BJ (cell line): ENCODE results near the gene SH2D3A. TPM values are rescaled to one million over a fixed set of nuclear protein-coding genes. Genes with fewer than 3 reads are reported as not detected.

ENCODE experiments used
- CTCF ChIA-PET: fragments of 350-600 bp; formaldehyde crosslinking; extraction: SDS; loops from one replicate; lab custom pipeline; 2021; ENCODE audit warnings: antibody characterized with exemption, inconsistent platforms; lab: Yijun Ruan, JAX
- POLR2A ChIA-PET: fragments of 300-600 bp; sonication (Branson Sonifier 250); formaldehyde crosslinking; extraction: SDS; loops from one replicate; lab custom pipeline; 2021; ENCODE audit warnings: antibody characterized with exemption; lab: Charles Lee
- DNase-seq: peaks from one replicate; pipeline ENCODE4 v3.0.0-alpha.2; 2011; ENCODE audit warnings: low read depth
- H3K27me3 ChIP-seq: 2 replicates; pipeline ENCODE4 v1.6.0; 2011; ENCODE audit warnings: low read length; ENCODE audit not compliant: control insufficient read depth, insufficient read depth
- H3K36me3 ChIP-seq: 2 replicates; pipeline ENCODE4 v1.5.1; 2011; ENCODE audit warnings: low read length; ENCODE audit not compliant: control insufficient read depth, insufficient read depth
- H3K4me3 ChIP-seq: 2 replicates; pipeline ENCODE4 v1.5.1; 2011; ENCODE audit warnings: low read depth, mild to moderate bottlenecking, control low read depth, low read length
- CTCF ChIP-seq: IDR thresholded peaks from 2 replicates; pipeline ENCODE4 v1.5.1; 2011; ENCODE audit warnings: low read depth, mild to moderate bottlenecking, control low read depth, inconsistent platforms, low read length, moderate library complexity; ENCODE audit not compliant: insufficient read depth
- polyA plus RNA-seq: library from polyadenylated mRNA; depleted of rRNA; stranded (reverse); fragments of >200 nt; gene quantifications from 2 replicates; pipeline ENCODE4 v1.2.3, GENCODE V29; 2011

Gene SH2D3A
- polyA plus RNA-seq, 1 experiment: 0.07 TPM

DNA sequence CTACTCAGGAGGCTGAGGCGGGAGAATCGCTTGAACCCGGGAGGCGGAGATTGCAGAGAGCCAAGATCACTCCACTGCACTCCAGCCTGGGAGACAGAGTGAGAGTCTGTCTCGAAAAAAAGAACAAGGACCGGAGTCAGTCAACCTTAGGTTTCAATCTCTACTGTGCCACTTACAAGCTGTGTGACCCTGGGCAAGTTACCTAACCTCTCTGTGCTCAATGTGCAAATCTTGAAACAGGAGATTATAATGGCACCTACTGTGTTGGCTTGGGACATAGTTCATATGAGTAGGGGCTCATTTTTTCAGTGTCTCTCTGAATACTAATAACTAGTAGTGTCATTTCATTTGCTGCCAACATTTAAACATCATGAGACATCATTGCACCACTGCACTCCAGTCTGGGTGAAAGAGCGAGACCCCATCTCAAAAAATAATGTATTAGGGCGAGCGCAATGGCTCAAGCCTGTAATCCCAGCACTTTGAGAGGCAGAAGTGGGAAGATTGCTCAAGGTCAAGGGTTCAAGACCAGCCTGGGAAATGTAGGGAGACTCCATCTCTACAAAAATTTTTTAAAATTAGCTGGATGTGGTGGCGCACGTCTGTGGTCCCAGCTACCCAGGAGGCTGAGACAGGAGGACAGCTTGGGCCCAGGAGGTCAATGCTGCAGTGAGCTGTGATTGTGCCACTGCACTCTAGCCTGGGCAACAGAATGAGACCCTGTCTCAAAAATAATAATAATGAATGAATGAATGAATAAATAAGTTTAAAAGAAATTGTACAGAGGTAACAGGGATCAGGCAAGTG lies 52.3 kb downstream of the SH2D3A start:
- no peaks in the 10 kb centered on the region for H3K36me3 ChIP-seq
- TF ChIP-seq CTCF: no peak
- peaks cover 2% of the 10 kb centered on the region; the same call in 1 of the 2 replicates for H3K27me3 ChIP-seq
- no peak overlapping the region for H3K4me3 ChIP-seq
- no peak for DNase-seq
- CTCF ChIA-PET: no interaction called here
- POLR2A ChIA-PET: no interaction called here

DNA sequence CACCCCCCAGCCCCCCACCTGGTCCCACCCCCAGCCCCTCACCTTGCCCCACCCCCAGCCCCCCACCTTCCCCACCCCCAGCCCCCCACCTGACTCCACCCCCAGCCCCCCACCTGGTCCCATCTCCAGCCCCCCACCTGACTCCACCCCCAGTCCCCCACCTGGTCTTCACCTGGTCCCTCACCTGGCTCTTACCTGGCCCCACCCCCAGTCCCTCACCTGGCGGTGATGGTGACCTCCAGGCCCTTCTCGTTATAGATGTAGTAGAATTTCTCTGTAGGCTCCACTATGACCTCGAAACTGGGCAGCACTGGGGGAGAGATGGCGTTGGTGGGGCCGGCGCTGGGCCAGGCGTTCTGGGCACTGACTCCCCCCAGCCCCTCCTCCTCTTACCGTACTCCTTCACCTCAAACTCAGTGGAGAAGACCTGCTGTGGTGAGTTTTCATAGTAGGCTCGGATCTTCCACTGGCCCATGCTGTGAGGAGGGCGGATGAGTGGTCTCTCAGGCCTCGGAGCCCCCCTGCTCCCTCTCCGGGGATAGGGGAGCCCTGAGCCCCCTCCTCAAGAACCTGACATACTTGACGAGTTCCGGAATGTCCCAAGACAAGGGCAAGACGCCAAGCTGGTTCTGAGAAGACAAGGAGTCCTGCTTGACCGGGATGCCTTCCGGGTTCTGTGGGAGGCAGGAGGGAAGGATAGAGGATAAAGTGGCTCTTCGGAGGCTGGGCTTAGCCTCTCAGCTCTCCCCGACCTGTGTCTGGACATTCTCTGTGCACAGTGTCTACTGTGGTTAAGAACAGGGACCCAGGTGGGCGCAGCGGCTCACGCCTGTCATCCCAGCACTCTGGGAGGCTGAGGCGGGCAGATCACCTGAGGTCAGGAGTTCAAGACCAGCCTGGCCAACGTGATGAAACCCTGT lies 53.2 kb downstream of the SH2D3A start:
- Histone ChIP-seq H3K4me3 (no peak overlapping the region), H3K27me3 (peaks cover 2% of the 10 kb centered on the region; the same call in 1 of the 2 replicates), H3K36me3 (no peaks in the 10 kb centered on the region)
- TF ChIP-seq CTCF: no peak
- ChIA-PET CTCF (no interaction called here), POLR2A (no interaction called here)
- no peak for DNase-seq

DNA sequence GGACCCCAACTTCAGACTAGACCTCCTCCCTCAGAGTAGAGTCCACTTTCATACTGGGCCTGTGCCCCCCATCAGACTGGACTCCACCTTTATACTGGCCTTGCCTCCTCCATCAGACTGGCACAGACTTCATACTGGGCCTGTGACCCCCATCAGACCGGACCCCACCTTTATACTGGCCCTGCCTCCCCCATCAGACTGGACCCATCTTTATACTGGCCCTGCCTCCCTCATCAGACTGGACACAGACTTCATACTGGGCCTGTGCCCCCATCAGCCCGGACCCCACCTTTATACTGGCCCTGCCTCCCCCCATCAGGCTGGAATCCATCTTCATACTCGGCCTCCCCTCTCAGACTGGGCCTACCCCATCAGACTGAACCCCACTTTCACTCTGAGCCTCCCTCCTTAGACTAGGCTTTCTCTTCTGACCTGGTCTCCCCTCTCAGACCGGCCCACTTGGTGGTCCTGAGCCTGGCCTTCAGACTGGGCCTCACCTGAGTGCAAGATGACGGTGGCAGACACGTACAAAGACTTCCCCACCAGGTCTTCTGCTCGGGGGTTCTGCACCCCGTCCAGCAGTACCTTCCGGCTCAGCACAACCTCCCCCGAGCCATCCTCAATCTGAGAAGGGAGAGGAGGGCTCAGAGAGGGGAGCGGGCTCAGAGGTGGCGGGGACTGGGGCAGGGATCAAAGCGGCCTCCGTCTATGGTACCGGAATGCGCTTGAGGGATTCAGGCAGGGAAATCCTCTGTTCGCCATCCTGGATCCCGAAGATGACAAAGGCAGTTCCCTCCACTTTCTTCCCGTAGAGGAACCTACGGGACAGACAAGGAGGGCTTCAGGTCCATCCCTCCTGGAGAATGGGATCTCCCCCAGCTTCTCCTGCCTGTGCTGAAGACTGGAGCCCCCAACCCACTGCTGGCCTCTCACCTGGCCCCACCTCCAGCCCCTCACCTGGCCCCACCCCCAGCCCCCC lies 54.3 kb downstream of the SH2D3A start:
- DNase-seq: no peak
- no peak for TF ChIP-seq CTCF
- POLR2A ChIA-PET: no interaction called here
- CTCF ChIA-PET: no interaction called here
- Histone ChIP-seq H3K36me3 (no peaks in the 10 kb centered on the region), H3K27me3 (peaks cover 2% of the 10 kb centered on the region; the same call in 1 of the 2 replicates), H3K4me3 (no peak overlapping the region)

GRCh38 chr19:6712231-6712630 lies 55.0 kb downstream of the SH2D3A start:
- Histone ChIP-seq H3K4me3 (no peak overlapping the region), H3K27me3 (peaks cover 2% of the 10 kb centered on the region; the same call in 1 of the 2 replicates), H3K36me3 (no peaks in the 10 kb centered on the region)
- TF ChIP-seq CTCF: no peak
- DNase-seq: no peak
- CTCF ChIA-PET: no interaction called here
- POLR2A ChIA-PET: no interaction called here
